Trophoblast cell (in vitro differentiated cells and primary cell): ENCODE results near the gene DNLZ.
"Not testable (repeated sequence)": the region's sequence is repeated elsewhere in the genome, so short reads cannot be mapped to it uniquely, and the experiment has no call there.

ENCODE experiments used
- DNase-seq, 2 donors: peaks; one replicate each; pipeline ENCODE4 v3.0.0-alpha.2; 2016
- H2AFZ ChIP-seq: 2 replicates; pipeline ENCODE4 v1.6.1; 2013; ENCODE audit warnings: low read length, moderate library complexity, mild to moderate bottlenecking; ENCODE audit not compliant: insufficient read depth, poor library complexity
- H2AK5ac ChIP-seq: 2 replicates; pipeline ENCODE4 v1.6.1; 2013; ENCODE audit warnings: mild to moderate bottlenecking, low read length
- H2BK120ac ChIP-seq: 2 replicates; pipeline ENCODE4 v1.6.1; 2013; ENCODE audit warnings: low read length, mild to moderate bottlenecking, moderate library complexity; ENCODE audit not compliant: insufficient read depth, poor library complexity
- H2BK12ac ChIP-seq: 2 replicates; pipeline ENCODE4 v1.6.1; 2013; ENCODE audit warnings: mild to moderate bottlenecking, low read length, moderate library complexity
- H2BK5ac ChIP-seq: 2 replicates; pipeline ENCODE4 v1.6.1; 2013; ENCODE audit warnings: low read length, low read depth, moderate library complexity, mild to moderate bottlenecking; ENCODE audit not compliant: poor library complexity
- H3K14ac ChIP-seq: 2 replicates; pipeline ENCODE4 v1.6.1; 2013; ENCODE audit warnings: mild to moderate bottlenecking, low read length
- H3K18ac ChIP-seq: 2 replicates; pipeline ENCODE4 v1.6.1; 2013; ENCODE audit warnings: mild to moderate bottlenecking, low read length
- H3K23ac ChIP-seq: 2 replicates; pipeline ENCODE4 v1.6.1; 2013; ENCODE audit warnings: low read length
- H3K27ac ChIP-seq: 2 replicates; pipeline ENCODE4 v1.5.1; 2013; ENCODE audit warnings: low read depth, mild to moderate bottlenecking, inconsistent platforms, low read length, moderate library complexity
- H3K27me3 ChIP-seq: 2 replicates; pipeline ENCODE4 v1.6.1; 2013; ENCODE audit warnings: inconsistent platforms, mild to moderate bottlenecking, low read length, moderate library complexity; ENCODE audit not compliant: insufficient read depth
- H3K36me3 ChIP-seq, 2 experiments: 1 replicate in 1 of 2; 2 replicates in 1 of 2; pipeline ENCODE4 v1.6.1; 2013; ENCODE audit warnings: low read length in 2 of 2, mild to moderate bottlenecking in 2 of 2, moderate library complexity in 1 of 2; ENCODE audit not compliant: insufficient read depth in 2 of 2, control insufficient read depth in 1 of 2
- H3K4ac ChIP-seq: 2 replicates; pipeline ENCODE4 v1.6.1; 2013; ENCODE audit warnings: low read depth, mild to moderate bottlenecking, low read length, moderate library complexity
- H3K4me1 ChIP-seq, 2 experiments: 1 replicate in 1 of 2; 2 replicates in 1 of 2; pipeline ENCODE4 v1.6.1; 2013; ENCODE audit warnings: low read length in 2 of 2, mild to moderate bottlenecking in 2 of 2, moderate library complexity in 1 of 2; ENCODE audit not compliant: insufficient read depth in 2 of 2, control insufficient read depth in 1 of 2
- H3K4me2 ChIP-seq: 2 replicates; pipeline ENCODE4 v1.6.1; 2013; ENCODE audit warnings: inconsistent platforms, mild to moderate bottlenecking, low read length, moderate library complexity
- H3K4me3 ChIP-seq: 2 replicates; pipeline ENCODE4 v1.5.1; 2013; ENCODE audit warnings: mild to moderate bottlenecking, low read depth, low read length, inconsistent platforms
- H3K79me1 ChIP-seq: one replicate; pipeline ENCODE4 v1.6.1; 2013; ENCODE audit warnings: low read length
- H3K79me2 ChIP-seq: 2 replicates; pipeline ENCODE4 v1.6.1; 2013; ENCODE audit warnings: low read length, mild to moderate bottlenecking; ENCODE audit not compliant: control insufficient read depth, insufficient read depth, poor library complexity
- H3K9ac ChIP-seq: 2 replicates; pipeline ENCODE4 v1.6.1; 2013; ENCODE audit warnings: mild to moderate bottlenecking, low read length
- H3K9me3 ChIP-seq: 2 replicates; pipeline ENCODE4 v1.6.1; 2013; ENCODE audit warnings: low read depth, mild to moderate bottlenecking, control low read depth, inconsistent platforms, low read length; ENCODE audit not compliant: insufficient read depth
- H4K12ac ChIP-seq: 2 replicates; pipeline ENCODE4 v1.6.1; 2013; ENCODE audit warnings: low read depth, mild to moderate bottlenecking, low read length, moderate library complexity
- H4K8ac ChIP-seq: 2 replicates; pipeline ENCODE4 v1.6.1; 2013; ENCODE audit warnings: low read depth, mild to moderate bottlenecking, low read length, moderate library complexity
- H4K91ac ChIP-seq: one replicate; pipeline ENCODE4 v1.6.1; 2013; ENCODE audit warnings: low read depth, mild to moderate bottlenecking, low read length, moderate library complexity
- WGBS: extraction: QIAGEN DNeasy Blood & Tissue Kit; methylation state at CpG from one replicate; pipeline ENCODE4 v1.1.7; 2013; ENCODE audit warnings: missing lambda C conversion rate; ENCODE audit not compliant: insufficient read length, insufficient coverage; ENCODE audit errors: extremely low coverage; 5-methylcytosine and 5-hydroxymethylcytosine counted together

Gene DNLZ

GRCh38 chr9:136409557-136410455 is 46.3 kb upstream of the DNLZ start:
- peak overlapping the region; percentile 57 for H2BK5ac ChIP-seq
- peak overlapping the region; percentile 87 for H3K4me3 ChIP-seq
- no peak overlapping the region for H3K23ac ChIP-seq
- H3K18ac ChIP-seq = peak overlapping the region; percentile 96
- peak overlapping the region; percentile 77 for H3K9ac ChIP-seq
- H2AK5ac ChIP-seq = peak overlapping the region; percentile 84
- no peak overlapping the region for H3K27ac ChIP-seq
- H3K27me3 ChIP-seq = no peaks in the 10 kb centered on the region
- peak in 1 of 2 donors; percentile 31 for DNase-seq
- H4K8ac ChIP-seq = peak overlapping the region; percentile 92
- peak overlapping the region; percentile 97 for H3K4ac ChIP-seq
- H2BK120ac ChIP-seq = peak overlapping the region; percentile 68
- H4K12ac ChIP-seq = peak overlapping the region; percentile 82
- H3K36me3 ChIP-seq = peaks cover 44 to 48% of the 10 kb centered on the region in 2 experiments
- no CpG with 5 or more reads among the region's 71 CpGs for WGBS
- H3K4me2 ChIP-seq = peak overlapping the region; percentile 92
- H3K9me3 ChIP-seq = no peaks in the 10 kb centered on the region
- H3K79me1 ChIP-seq = peaks cover 11% of the 10 kb centered on the region
- peak overlapping the region; percentile 61 for H2BK12ac ChIP-seq
- peaks cover 7 to 16% of the 10 kb centered on the region in 2 experiments for H3K4me1 ChIP-seq
- peaks cover 18% of the 10 kb centered on the region for H3K79me2 ChIP-seq
- peak overlapping the region; percentile 95 for H4K91ac ChIP-seq
- peak overlapping the region; percentile 81 for H2AFZ ChIP-seq
- H3K14ac ChIP-seq = peak overlapping the region; percentile 97

GRCh38 chr9:136407911-136408310 is 44.4 kb upstream of the DNLZ start:
- Histone ChIP-seq H3K4me2 (no peak overlapping the region), H3K27me3 (no peaks in the 10 kb centered on the region), H3K4me1 (peaks cover 7 to 16% of the 10 kb centered on the region in 2 experiments), H4K91ac (no peak overlapping the region), H3K27ac (no peak overlapping the region), H3K14ac (no peak overlapping the region), H2BK5ac (no peak overlapping the region), H2BK120ac (no peak overlapping the region), H4K12ac (no peak overlapping the region), H3K79me2 (peaks cover 18% of the 10 kb centered on the region), H3K36me3 (peaks cover 40 to 45% of the 10 kb centered on the region in 2 experiments), H3K23ac (no peak overlapping the region), H3K9ac (no peak overlapping the region), H2AFZ (no peak overlapping the region), H2AK5ac (no peak overlapping the region), H2BK12ac (no peak overlapping the region), H3K9me3 (no peaks in the 10 kb centered on the region), H4K8ac (no peak overlapping the region), H3K79me1 (peaks cover 11% of the 10 kb centered on the region), H3K4me3 (no peak overlapping the region), H3K18ac (no peak overlapping the region), H3K4ac (no peak overlapping the region)
- no CpG with 5 or more reads among the region's 7 CpGs for WGBS
- DNase-seq = no peak

- H3K79me2 ChIP-seq = peaks cover 18% of the 10 kb centered on the region
- not testable (repeated sequence) for H3K14ac ChIP-seq, H2BK120ac ChIP-seq, H4K12ac ChIP-seq, H3K27me3 ChIP-seq, H3K18ac ChIP-seq, H3K4me3 ChIP-seq, H4K8ac ChIP-seq, H2AK5ac ChIP-seq, DNase-seq, H3K9me3 ChIP-seq, H3K27ac ChIP-seq, H2BK5ac ChIP-seq, H4K91ac ChIP-seq, H3K23ac ChIP-seq, H3K9ac ChIP-seq, H3K4ac ChIP-seq, H2AFZ ChIP-seq, H3K4me2 ChIP-seq, H2BK12ac ChIP-seq
- H3K4me1 ChIP-seq = peaks cover 8 to 17% of the 10 kb centered on the region in 2 experiments
- H3K36me3 ChIP-seq = peaks cover 42 to 44% of the 10 kb centered on the region in 2 experiments
- WGBS = no CpG with 5 or more reads among the region's 28 CpGs
- peaks cover 11% of the 10 kb centered on the region for H3K79me1 ChIP-seq
These were observed 43.5 kb upstream of the DNLZ start for GRCh38 chr9:136407061-136407460.

GRCh38 chr9:136405904-136406303 is 42.4 kb upstream of the DNLZ start:
- not testable (repeated sequence) for H2BK120ac ChIP-seq, H3K4ac ChIP-seq, H3K14ac ChIP-seq, H3K9me3 ChIP-seq, H3K4me2 ChIP-seq, H2AFZ ChIP-seq, H2BK12ac ChIP-seq, H3K27ac ChIP-seq, H3K27me3 ChIP-seq, H4K91ac ChIP-seq, H4K12ac ChIP-seq, H2BK5ac ChIP-seq, H3K4me3 ChIP-seq, DNase-seq, H2AK5ac ChIP-seq, H4K8ac ChIP-seq, H3K23ac ChIP-seq, H3K9ac ChIP-seq, H3K18ac ChIP-seq
- no CpG with 5 or more reads among the region's 10 CpGs for WGBS
- H3K79me1 ChIP-seq = peaks cover 13% of the 10 kb centered on the region
- H3K36me3 ChIP-seq = peaks cover 40 to 43% of the 10 kb centered on the region in 2 experiments
- H3K79me2 ChIP-seq = peaks cover 11% of the 10 kb centered on the region
- H3K4me1 ChIP-seq = peaks cover 18% of the 10 kb centered on the region in 2 experiments
